Karpas-422 (cell line): ENCODE data around the gene DSCAML1. TPM values are rescaled to one million over a fixed set of nuclear protein-coding genes. Genes with fewer than 3 reads are reported as not detected.
A peak's percentile ranks its signal among the peaks of the same experiment; 100 is the strongest.

Experiments
- DNase-seq: peaks from one replicate; pipeline ENCODE4 v3.0.0-alpha.2; 2015
- H2AFZ ChIP-seq: fragments of 200-600 bp; sonication (generic); 2 replicates; pipeline ENCODE4 v1.6.1; 2014; ENCODE audit warnings: antibody characterized with exemption, low read length, mixed read lengths
- H3K27ac ChIP-seq: fragments of 200-600 bp; sonication (generic); 2 replicates; pipeline ENCODE4 v1.5.1; 2014; ENCODE audit warnings: mild to moderate bottlenecking, low read length, moderate library complexity
- H3K27me3 ChIP-seq: fragments of 200-600 bp; sonication (generic); 2 replicates; pipeline ENCODE4 v1.6.1; 2014; ENCODE audit warnings: low read length, mixed read lengths
- H3K36me3 ChIP-seq: fragments of 200-600 bp; sonication (generic); 2 replicates; pipeline ENCODE4 v1.6.1; 2014; ENCODE audit warnings: low read length, mixed read lengths; ENCODE audit not compliant: insufficient read depth
- H3K4me1 ChIP-seq: fragments of 200-600 bp; sonication (generic); 2 replicates; pipeline ENCODE4 v1.6.1; 2014; ENCODE audit warnings: mild to moderate bottlenecking, low read length, mixed read lengths
- H3K4me2 ChIP-seq: fragments of 200-600 bp; sonication (generic); 2 replicates; pipeline ENCODE4 v1.6.1; 2014; ENCODE audit warnings: low read length, low read depth, mild to moderate bottlenecking; ENCODE audit not compliant: poor library complexity, severe bottlenecking
- H3K4me3 ChIP-seq: fragments of 200-600 bp; sonication (generic); 2 replicates; pipeline ENCODE4 v1.5.1; 2014; ENCODE audit warnings: mild to moderate bottlenecking, antibody characterized with exemption, low read length, mixed read lengths
- H3K79me2 ChIP-seq: fragments of 200-600 bp; sonication (generic); 2 replicates; pipeline ENCODE4 v1.6.1; 2014; ENCODE audit warnings: mild to moderate bottlenecking, low read length, mixed read lengths
- H3K9ac ChIP-seq: fragments of 200-600 bp; sonication (generic); 2 replicates; pipeline ENCODE4 v1.6.0; 2014; ENCODE audit warnings: low read length
- H3K9me2 ChIP-seq: fragments of 200-600 bp; sonication (generic), shearing (Covaris generic); replicated peaks from 2 replicates; pipeline ENCODE4 v1.6.0; 2014; ENCODE audit warnings: mild to moderate bottlenecking, low read length, moderate library complexity; ENCODE audit not compliant: insufficient read depth
- H3K9me3 ChIP-seq: fragments of 300-700, 200-600 bp; sonication (generic); 2 replicates; pipeline ENCODE4 v1.6.1; 2014; ENCODE audit warnings: low read length, mixed read lengths
- H4K20me1 ChIP-seq: fragments of 200-600 bp; sonication (generic); 2 replicates; pipeline ENCODE4 v1.6.1; 2014; ENCODE audit warnings: mild to moderate bottlenecking, antibody characterized with exemption, low read length, low read depth; ENCODE audit not compliant: insufficient read depth
- total RNA-seq: library from RNA; depleted of rRNA; stranded (reverse); fragments of >200 nt; shearing (Covaris generic); gene quantifications from 2 replicates; pipeline ENCODE4 v1.2.3, GENCODE V29; 2014; ENCODE audit warnings: low replicate concordance

The DSCAML1 gene
- total RNA-seq, 1 experiment from 2014 or later, result not detected

DNA sequence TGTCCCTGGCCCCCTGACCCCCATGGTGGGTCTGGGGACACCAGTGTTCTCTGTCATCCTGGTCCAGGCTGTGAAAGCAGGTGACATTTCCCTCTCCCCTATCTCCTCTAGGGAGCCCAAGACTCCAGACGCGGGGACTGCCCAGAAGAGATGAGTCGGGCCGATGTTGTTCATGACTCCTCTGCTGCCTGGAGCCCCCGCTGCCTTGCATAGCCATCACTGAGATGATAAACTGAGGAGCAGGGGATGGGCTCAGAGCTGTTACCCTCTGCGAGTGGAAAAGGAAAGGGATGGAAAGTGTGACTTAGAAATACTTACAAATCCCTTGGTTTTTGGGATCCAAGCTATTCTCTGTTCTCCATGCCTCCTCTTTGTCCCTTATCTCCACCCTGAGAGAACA is 209.6 kb downstream of the DSCAML1 start:
- Histone ChIP-seq H3K4me3 (no peak overlapping the region), H3K9ac (peak overlapping the region; percentile 20; the same call in 1 of the 2 replicates), H3K4me1 (peaks cover 90% of the 10 kb centered on the region), H3K27me3 (no peaks in the 10 kb centered on the region), H4K20me1 (no peaks in the 10 kb centered on the region), H3K79me2 (no peaks in the 10 kb centered on the region), H3K9me2 (no peaks in the 10 kb centered on the region), H3K9me3 (no peaks in the 10 kb centered on the region), H3K4me2 (no peak overlapping the region), H2AFZ (no peak overlapping the region), H3K27ac (peak overlapping the region; percentile 98; the same call in 1 of the 2 replicates), H3K36me3 (no peaks in the 10 kb centered on the region)
- no peak for DNase-seq

DNA sequence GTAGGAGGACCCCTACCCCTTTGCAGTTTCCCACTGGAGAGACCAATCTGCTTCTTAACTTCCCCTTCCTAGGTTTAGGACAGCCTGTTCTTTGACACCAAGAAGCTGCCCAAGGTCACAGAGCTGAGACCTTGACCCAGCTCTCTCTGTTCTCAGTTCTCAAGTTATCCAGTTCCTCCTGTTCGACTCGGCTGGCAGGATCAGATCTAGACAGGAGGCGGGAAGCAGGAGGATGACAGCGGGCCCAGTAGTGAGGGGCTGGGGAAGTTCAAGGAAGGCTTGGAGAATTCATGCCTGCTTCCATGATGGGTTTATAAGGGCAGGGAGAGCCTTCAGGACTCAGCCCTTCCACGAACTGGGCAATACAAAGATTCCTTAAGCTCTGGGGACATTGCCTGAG is 210.6 kb downstream of the DSCAML1 start:
- H3K4me2 ChIP-seq, result peak overlapping the region; percentile 29
- H3K9me3 ChIP-seq, result no peaks in the 10 kb centered on the region
- no peaks in the 10 kb centered on the region for H3K27me3 ChIP-seq
- H3K9ac ChIP-seq, result peak overlapping the region; percentile 45; the same call in 1 of the 2 replicates
- no peaks in the 10 kb centered on the region for H4K20me1 ChIP-seq
- DNase-seq, result no peak
- H2AFZ ChIP-seq, result no peak overlapping the region
- peak overlapping the region; percentile 98 for H3K27ac ChIP-seq
- no peak overlapping the region for H3K4me3 ChIP-seq
- no peaks in the 10 kb centered on the region for H3K9me2 ChIP-seq
- H3K79me2 ChIP-seq, result no peaks in the 10 kb centered on the region
- peaks cover 100% of the 10 kb centered on the region for H3K4me1 ChIP-seq
- H3K36me3 ChIP-seq, result no peaks in the 10 kb centered on the region

DNA sequence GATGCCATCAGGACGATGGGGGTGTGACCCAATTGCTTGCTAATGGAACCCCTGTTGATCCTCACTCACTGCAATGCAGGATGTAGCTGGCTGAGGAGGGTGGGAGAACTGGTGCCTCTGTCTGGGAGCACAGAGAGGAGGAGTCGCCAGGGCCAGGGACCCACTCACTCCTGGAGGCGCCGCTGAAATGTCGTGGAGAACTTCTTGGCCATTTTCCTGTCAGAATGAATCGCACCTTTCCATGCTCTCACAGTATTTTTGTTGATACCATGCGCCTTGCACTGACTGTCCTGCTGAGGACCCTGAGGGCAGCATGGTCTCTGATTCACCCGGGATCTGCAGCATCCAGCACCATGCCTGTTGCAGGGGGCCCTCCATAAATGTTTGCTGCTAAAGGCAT is 211.4 kb downstream of the DSCAML1 start:
- Histone ChIP-seq H3K9ac (peak overlapping the region; percentile 66), H3K4me3 (peak overlapping the region; percentile 23; the same call in 1 of the 2 replicates), H2AFZ (no peak overlapping the region), H3K27me3 (no peaks in the 10 kb centered on the region), H3K79me2 (no peaks in the 10 kb centered on the region), H3K27ac (peak overlapping the region; percentile 98), H3K9me2 (no peaks in the 10 kb centered on the region), H3K9me3 (no peaks in the 10 kb centered on the region), H3K4me2 (peak overlapping the region; percentile 73), H3K4me1 (peaks cover 100% of the 10 kb centered on the region), H3K36me3 (no peaks in the 10 kb centered on the region), H4K20me1 (no peaks in the 10 kb centered on the region)
- DNase-seq, result no peak

DNA sequence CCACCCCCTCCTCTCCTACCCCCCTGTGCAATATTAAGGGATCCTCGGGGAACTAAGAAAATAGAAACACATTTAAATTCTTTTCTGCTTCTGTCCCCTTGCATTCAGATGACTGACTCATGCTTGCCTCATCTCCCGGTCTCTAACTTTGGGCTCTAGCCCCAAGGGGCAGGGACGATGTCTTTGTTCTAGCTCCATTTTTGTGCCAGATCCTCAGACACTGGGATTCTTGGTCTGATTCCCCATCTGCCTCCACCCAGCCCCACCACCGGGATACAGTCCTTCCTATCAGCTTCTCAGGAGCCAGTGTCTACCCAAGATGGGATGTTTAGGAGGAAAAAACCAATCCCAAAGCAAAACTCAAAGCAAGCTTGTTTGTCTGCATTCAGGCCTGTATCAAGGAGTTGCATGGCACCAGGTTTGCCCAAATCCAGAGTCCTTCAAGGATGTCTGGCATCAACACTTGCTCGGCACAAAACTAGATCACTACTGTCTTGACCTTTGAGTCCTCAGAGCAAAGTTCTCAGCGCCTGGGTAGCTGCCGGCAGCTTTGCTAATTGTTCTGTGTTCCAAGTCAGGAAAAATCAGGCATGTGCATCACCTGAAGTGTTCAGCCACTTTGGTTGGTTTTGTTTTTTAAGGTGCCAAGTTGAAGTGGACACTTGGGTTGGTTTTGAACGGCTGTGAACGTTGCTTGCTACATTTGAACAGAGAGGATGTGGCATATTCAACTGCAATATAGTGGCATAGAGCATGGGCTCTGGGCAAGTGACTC is 212.8 kb downstream of the DSCAML1 start:
- Histone ChIP-seq H3K27me3 (no peaks in the 10 kb centered on the region), H4K20me1 (no peaks in the 10 kb centered on the region), H3K9me3 (no peaks in the 10 kb centered on the region), H3K4me2 (peak overlapping the region; percentile 73), H3K9ac (peak overlapping the region; percentile 65), H2AFZ (no peak overlapping the region), H3K79me2 (no peaks in the 10 kb centered on the region), H3K36me3 (no peaks in the 10 kb centered on the region), H3K4me3 (peak overlapping the region; percentile 55; the same call in 1 of the 2 replicates), H3K4me1 (peaks cover 98% of the 10 kb centered on the region), H3K27ac (peak overlapping the region; percentile 98), H3K9me2 (no peaks in the 10 kb centered on the region)
- peak; percentile 62 for DNase-seq

DNA sequence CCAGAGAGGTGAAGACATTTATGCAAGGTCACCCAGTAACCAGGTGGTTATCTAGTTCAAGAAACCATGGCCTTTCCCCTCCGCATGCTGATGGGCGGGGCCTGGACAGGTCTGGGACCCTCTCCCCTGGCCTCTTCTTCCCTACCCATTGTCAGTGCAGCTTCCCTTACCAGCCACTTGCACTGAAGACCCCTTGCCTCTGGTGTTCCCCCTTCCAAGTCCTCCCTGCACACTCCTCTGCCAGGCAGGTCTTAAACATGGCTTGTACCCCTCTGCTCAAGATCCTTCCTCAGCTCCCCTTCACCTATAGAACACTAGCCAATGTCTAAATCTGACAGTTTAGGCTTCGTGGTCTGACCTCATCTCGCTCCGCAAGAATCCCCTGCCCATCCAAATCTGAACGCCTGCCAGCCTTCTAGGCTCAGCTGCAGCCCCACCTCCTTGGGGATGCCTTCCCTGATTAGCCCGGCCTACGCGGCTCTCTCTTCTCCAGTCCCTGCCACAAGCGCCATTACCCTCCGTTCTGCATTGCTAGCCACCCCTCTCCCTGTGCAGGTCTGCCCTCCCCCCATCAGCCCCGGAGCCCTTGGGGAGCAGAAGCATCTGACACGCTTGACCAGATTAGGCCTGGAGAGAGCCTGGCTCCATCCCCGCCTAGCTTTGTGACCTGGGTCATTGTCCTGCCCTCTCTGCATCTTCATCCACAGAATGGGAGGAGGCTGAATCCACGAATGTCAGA is 213.8 kb downstream of the DSCAML1 start:
- DNase-seq, result peak; percentile 96
- Histone ChIP-seq H3K4me1 (peaks cover 94% of the 10 kb centered on the region), H3K9me2 (no peaks in the 10 kb centered on the region), H3K79me2 (no peaks in the 10 kb centered on the region), H3K36me3 (no peaks in the 10 kb centered on the region), H3K27ac (peak overlapping the region; percentile 98), H3K4me2 (peak overlapping the region; percentile 73), H3K9ac (peak overlapping the region; percentile 65), H2AFZ (no peak overlapping the region), H4K20me1 (no peaks in the 10 kb centered on the region), H3K4me3 (peak overlapping the region; percentile 55; the same call in 1 of the 2 replicates), H3K9me3 (no peaks in the 10 kb centered on the region), H3K27me3 (no peaks in the 10 kb centered on the region)

DNA sequence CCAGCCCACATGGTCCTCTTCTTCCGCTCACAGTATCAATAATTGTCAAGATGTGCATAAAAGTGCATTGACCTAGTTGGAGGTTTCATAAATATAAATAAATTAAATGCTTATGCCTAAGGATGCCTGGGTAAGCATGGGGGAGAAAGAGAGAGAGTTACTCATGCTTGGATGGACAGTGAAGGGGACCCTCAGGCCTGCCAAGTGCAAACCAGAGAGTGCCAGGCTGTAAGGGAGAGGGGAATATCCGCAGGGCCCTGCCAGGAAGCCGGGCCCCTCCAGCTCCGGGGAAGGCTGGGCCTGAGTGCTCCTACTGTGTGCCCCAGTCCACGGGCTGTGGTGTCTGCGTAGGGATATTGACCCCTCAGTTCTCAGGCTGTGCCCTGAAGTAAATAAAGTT is 214.6 kb downstream of the DSCAML1 start:
- Histone ChIP-seq H3K9me2 (no peaks in the 10 kb centered on the region), H3K9me3 (no peaks in the 10 kb centered on the region), H3K9ac (peak overlapping the region; percentile 45), H3K4me1 (peaks cover 86% of the 10 kb centered on the region), H2AFZ (no peak overlapping the region), H3K27ac (peak overlapping the region; percentile 98), H3K36me3 (no peaks in the 10 kb centered on the region), H3K79me2 (no peaks in the 10 kb centered on the region), H4K20me1 (no peaks in the 10 kb centered on the region), H3K4me3 (no peak overlapping the region), H3K4me2 (peak overlapping the region; percentile 37), H3K27me3 (no peaks in the 10 kb centered on the region)
- no peak for DNase-seq

DNA sequence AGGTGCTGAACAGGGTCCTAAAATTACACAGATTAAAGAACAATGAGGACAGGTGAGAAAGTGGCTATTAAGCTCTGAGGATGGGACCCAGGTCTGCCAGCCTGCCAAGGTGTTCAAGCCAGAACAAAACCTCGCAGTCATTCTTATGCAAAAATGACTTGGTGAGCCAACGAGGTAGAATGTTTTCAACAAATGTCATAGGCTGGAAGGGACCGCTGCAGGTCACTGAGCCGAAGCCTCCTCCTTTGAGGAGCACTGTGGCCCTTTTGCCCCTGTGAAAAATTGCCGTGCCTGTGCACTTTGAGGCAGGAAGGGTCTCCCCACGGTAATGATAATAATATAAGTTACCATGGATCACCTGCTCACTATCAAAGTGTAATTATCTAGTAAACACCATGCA is 216.2 kb downstream of the DSCAML1 start:
- Histone ChIP-seq H3K9me2 (no peaks in the 10 kb centered on the region), H3K79me2 (no peaks in the 10 kb centered on the region), H3K27ac (peak overlapping the region; percentile 98), H2AFZ (no peak overlapping the region), H3K4me2 (peak overlapping the region; percentile 37), H3K9me3 (no peaks in the 10 kb centered on the region), H3K4me3 (no peak overlapping the region), H3K4me1 (peaks cover 71% of the 10 kb centered on the region), H3K36me3 (no peaks in the 10 kb centered on the region), H4K20me1 (no peaks in the 10 kb centered on the region), H3K9ac (no peak overlapping the region), H3K27me3 (no peaks in the 10 kb centered on the region)
- DNase-seq, result peak; percentile 53

DNA sequence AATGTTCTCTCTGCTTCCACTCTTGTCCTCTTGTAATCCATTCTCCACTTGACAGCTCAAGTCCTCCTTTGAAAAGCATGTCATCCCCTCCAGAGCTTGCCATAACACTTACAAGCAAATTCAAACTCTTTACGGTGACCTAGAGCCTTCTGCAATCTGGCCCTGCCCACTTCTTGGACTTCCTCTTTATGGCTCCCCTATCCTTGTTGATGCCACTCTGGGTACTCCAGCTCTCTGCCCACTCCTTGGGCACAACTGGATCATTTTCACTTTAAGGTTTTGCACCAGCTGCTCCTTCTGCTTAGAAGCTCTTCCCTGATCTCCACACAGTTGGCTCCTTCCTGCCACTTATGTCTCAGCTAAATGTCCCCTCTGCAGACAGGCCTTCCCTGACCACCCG is 217.9 kb downstream of the DSCAML1 start:
- Histone ChIP-seq H2AFZ (no peak overlapping the region; the same call in 1 of the 2 replicates), H3K4me2 (no peak overlapping the region), H3K36me3 (no peaks in the 10 kb centered on the region), H4K20me1 (no peaks in the 10 kb centered on the region), H3K27me3 (no peaks in the 10 kb centered on the region), H3K4me3 (no peak overlapping the region), H3K9ac (no peak overlapping the region), H3K9me3 (no peaks in the 10 kb centered on the region), H3K79me2 (no peaks in the 10 kb centered on the region), H3K9me2 (no peaks in the 10 kb centered on the region), H3K4me1 (peaks cover 54% of the 10 kb centered on the region), H3K27ac (no peak overlapping the region)
- no peak for DNase-seq
